ENCODE data around the gene JMJD1C. TPM values are rescaled to one million over a fixed set of nuclear protein-coding genes. Genes with fewer than 3 reads are reported as not detected.

JMJD1C gene
- total and polyA plus RNA-seq, 11 donors = 20.3 to 54.6 (median 34.1) TPM

- Histone ChIP-seq H3K4me1 (peaks cover 0 to 37% (median 8%) of the 10 kb centered on the region in 12 donors), H3K27ac (no peak overlapping the region), H3K27me3 (no peaks in the 10 kb centered on the region), H3K9me3 (no peaks in the 10 kb centered on the region), H3K4me3 (no peak overlapping the region), H3K36me3 (no peaks in the 10 kb centered on the region)
- TF ChIP-seq POLR2A (IDR thresholded peaks at IDR 0.05) (no peak), CTCF (IDR thresholded peaks at IDR 0.05) (no peak)
- WGBS, 4 donors = 89 to 95% (median 92%) methylated on average over 1 of the region's 1 CpG
- no peak for DNase-seq
- ATAC-seq = no peak
- intact Hi-C loops (cut with DNase I) = loop anchor here in 1 of 10 donors (10.0 kb wide), 1 partner anchor 72 kb away; no protein-coding TSS in a partner anchor
Measured at GRCh38 chr10:63446716-63447440, 18.9 kb downstream of the JMJD1C start.

GRCh38 chr10:63441404-63441803 is 24.4 kb downstream of the JMJD1C start:
- TF ChIP-seq POLR2A (IDR thresholded peaks at IDR 0.05) (no peak), CTCF (IDR thresholded peaks at IDR 0.05) (no peak)
- H3K4me1 ChIP-seq = peaks cover 0 to 66% (median 42%) of the 10 kb centered on the region in 12 donors
- no peaks in the 10 kb centered on the region for H3K9me3 ChIP-seq
- intact Hi-C loops (cut with DNase I) = loop anchor here in 1 of 10 donors (10.0 kb wide), 1 partner anchor 67 kb away; no protein-coding TSS in a partner anchor
- no peak for ATAC-seq
- 45 to 68% (median 58%) methylated on average over 3 of the region's 3 CpGs for WGBS, 4 donors
- DNase-seq = no peak
- H3K36me3 ChIP-seq = no peaks in the 10 kb centered on the region
- H3K4me3 ChIP-seq = no peak overlapping the region
- H3K27ac ChIP-seq = no peak overlapping the region
- no peaks in the 10 kb centered on the region for H3K27me3 ChIP-seq

- intact Hi-C loops (cut with DNase I) = loop anchor here in 1 of 10 donors (10.0 kb wide), 1 partner anchor 65 kb away; no protein-coding TSS in a partner anchor
- no peak for TF ChIP-seq POLR2A (IDR thresholded peaks at IDR 0.05)
- TF ChIP-seq CTCF (IDR thresholded peaks at IDR 0.05) = no peak
- H3K4me1 ChIP-seq = peaks cover 0 to 79% (median 51%) of the 10 kb centered on the region in 12 donors
Measured at GRCh38 chr10:63439607-63440006, 26.2 kb downstream of the JMJD1C start.

More at GRCh38 chr10:63439607-63440006, 26.2 kb downstream of the JMJD1C start:
- Histone ChIP-seq H3K36me3 (no peaks in the 10 kb centered on the region), H3K27ac (no peak overlapping the region), H3K4me3 (no peak overlapping the region), H3K9me3 (no peaks in the 10 kb centered on the region), H3K27me3 (no peaks in the 10 kb centered on the region)
- DNase-seq = no peak
- WGBS, 4 donors = 93 to 95% (median 95%) methylated on average over 3 of the region's 3 CpGs
- ATAC-seq = no peak
